Testis (tissue), 2 donors: ENCODE data around the gene TRIO.

ENCODE experiments used
- CTCF ChIP-seq, 3 experiments: fragments of 450-650 bp in 2 of 3; fragments of 200-600 bp in 1 of 3; sonication (generic) in 1 of 3; IDR thresholded peaks; one replicate each; pipeline ENCODE4 v1.5.1; 2016 to 2019; ENCODE audit warnings: antibody characterized with exemption in 3 of 3, mild to moderate bottlenecking in 2 of 3, moderate library complexity in 1 of 3
- POLR2A ChIP-seq: fragments of 450-650 bp; IDR thresholded peaks from one replicate; pipeline ENCODE4 v1.6.1; 2017; ENCODE audit warnings: antibody characterized with exemption, mild to moderate bottlenecking, moderate library complexity

GRCh38 chr5:14177634-14178033, 34.5 kb downstream of the TRIO start:
- no peak for TF ChIP-seq CTCF (IDR thresholded peaks at IDR 0.05)
- TF ChIP-seq POLR2A: no peak
